Progenitor cell of endocrine pancreas (in vitro differentiated cells): Measurements from ENCODE around the gene STRADA. TPM values are rescaled to one million over a fixed set of nuclear protein-coding genes. Genes with fewer than 3 reads are reported as not detected.
A peak's percentile ranks its signal among the peaks of the same experiment; 100 is the strongest.
"Not testable (repeated sequence)": the region's sequence is repeated elsewhere in the genome, so short reads cannot be mapped to it uniquely, and the experiment has no call there.

ENCODE experiments used
- DNase-seq: peaks from one replicate; pipeline ENCODE4 v3.0.0; 2021; ENCODE audit warnings: low spot score; ENCODE audit not compliant: unreplicated experiment
- H3K27ac Mint-ChIP-seq: 2 replicates; pipeline ENCODE4 v1.8.0; 2021; ENCODE audit warnings: mild to moderate bottlenecking, moderate library complexity, mixed read lengths
- H3K27me3 Mint-ChIP-seq: 2 replicates; pipeline ENCODE4 v1.8.0; 2021; ENCODE audit warnings: mixed read lengths
- H3K36me3 Mint-ChIP-seq: 2 replicates; pipeline ENCODE4 v1.8.0; 2022; ENCODE audit warnings: mixed read lengths; ENCODE audit not compliant: insufficient read depth
- H3K4me1 Mint-ChIP-seq: 2 replicates; pipeline ENCODE4 v1.8.0; 2021; ENCODE audit warnings: low read depth, mixed read lengths
- H3K4me3 Mint-ChIP-seq: 2 replicates; pipeline ENCODE4 v1.8.0; 2021; ENCODE audit warnings: low read depth, mild to moderate bottlenecking, moderate library complexity, mixed read lengths
- H3K9me3 Mint-ChIP-seq: 2 replicates; pipeline ENCODE4 v1.8.0; 2021; ENCODE audit warnings: low read depth, mixed read lengths
- total RNA-seq: library from RNA; stranded (reverse); gene quantifications from 2 replicates; pipeline ENCODE4 v1.2.1, GENCODE V29; 2021
- TF ChIP-seq, protein P1 (sequence below): fragments of 200-600 bp; sonication (generic); IDR thresholded peaks from one replicate; pipeline ENCODE4 v1.5.0; 2021; ENCODE audit warnings: antibody characterized with exemption, mild to moderate bottlenecking; ENCODE audit not compliant: unreplicated experiment

The STRADA gene
- total RNA-seq, 1 donor from 2014 or later = 49.7 TPM

DNA sequence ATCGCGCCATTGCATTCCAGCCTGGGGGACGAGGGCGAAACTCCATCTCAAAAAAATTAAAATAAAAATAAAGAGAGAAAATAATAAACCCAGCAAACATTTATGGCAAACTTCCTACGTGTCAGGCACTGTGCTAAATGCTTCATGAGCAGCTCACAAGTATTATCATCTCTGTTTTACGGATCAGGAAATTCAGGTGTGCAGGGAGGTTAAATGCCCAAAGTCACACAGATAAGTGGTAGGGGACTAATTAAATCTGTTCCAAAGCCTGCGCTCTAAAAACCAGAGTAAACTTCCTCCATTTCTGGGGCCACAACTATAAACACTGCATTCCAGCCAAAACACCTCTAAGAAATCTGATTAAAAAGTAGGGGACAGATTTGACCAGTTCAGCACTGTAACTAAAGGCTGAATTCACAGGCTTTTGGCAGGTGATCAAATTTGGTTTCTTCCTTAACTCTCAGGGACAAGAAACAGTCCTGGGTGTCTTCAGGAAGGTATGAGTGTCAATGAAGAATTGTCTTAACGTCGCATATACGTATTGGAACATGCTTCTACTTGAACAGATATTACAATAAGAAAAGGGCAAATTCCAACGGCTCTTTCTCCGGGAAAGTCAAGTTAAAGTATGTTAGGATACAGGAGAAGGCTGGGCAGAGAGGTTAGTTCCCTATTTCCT lies 996 bp downstream of the STRADA start:
- Mint-ChIP-seq H3K4me3 (peak overlapping the region; percentile 98), H3K36me3 (no peaks in the 10 kb centered on the region), H3K27ac (peak overlapping the region; percentile 97), H3K4me1 (peaks cover 10% of the 10 kb centered on the region), H3K27me3 (no peaks in the 10 kb centered on the region), H3K9me3 (no peaks in the 10 kb centered on the region)
- no peak for DNase-seq
- TF ChIP-seq, protein P1, sequence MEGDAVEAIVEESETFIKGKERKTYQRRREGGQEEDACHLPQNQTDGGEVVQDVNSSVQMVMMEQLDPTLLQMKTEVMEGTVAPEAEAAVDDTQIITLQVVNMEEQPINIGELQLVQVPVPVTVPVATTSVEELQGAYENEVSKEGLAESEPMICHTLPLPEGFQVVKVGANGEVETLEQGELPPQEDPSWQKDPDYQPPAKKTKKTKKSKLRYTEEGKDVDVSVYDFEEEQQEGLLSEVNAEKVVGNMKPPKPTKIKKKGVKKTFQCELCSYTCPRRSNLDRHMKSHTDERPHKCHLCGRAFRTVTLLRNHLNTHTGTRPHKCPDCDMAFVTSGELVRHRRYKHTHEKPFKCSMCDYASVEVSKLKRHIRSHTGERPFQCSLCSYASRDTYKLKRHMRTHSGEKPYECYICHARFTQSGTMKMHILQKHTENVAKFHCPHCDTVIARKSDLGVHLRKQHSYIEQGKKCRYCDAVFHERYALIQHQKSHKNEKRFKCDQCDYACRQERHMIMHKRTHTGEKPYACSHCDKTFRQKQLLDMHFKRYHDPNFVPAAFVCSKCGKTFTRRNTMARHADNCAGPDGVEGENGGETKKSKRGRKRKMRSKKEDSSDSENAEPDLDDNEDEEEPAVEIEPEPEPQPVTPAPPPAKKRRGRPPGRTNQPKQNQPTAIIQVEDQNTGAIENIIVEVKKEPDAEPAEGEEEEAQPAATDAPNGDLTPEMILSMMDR = no peak

DNA sequence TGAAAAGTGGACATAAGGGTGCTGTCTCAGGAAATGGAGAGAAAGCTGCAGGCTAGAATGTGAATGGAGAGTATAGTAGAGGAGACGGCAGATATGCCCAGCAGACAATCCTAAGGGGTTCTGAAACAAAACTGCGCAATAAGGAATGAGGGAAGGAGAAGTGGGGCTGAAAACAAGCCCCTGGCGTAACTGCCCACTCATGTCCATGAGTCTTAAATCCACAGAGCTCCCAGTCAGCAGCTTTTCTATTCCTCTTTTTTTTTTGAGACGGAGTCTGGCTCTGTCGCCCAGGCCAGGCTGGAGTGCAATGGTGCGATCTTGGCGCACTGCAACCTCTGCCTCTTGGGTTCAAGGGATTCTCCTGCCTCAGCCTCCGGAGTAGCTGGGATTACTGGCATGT lies 5.9 kb downstream of the STRADA start:
- H3K36me3 Mint-ChIP-seq = peaks cover 1% of the 10 kb centered on the region
- no peaks in the 10 kb centered on the region for H3K9me3 Mint-ChIP-seq
- TF ChIP-seq, protein P1 = no peak
- no peak for DNase-seq
- H3K4me3 Mint-ChIP-seq = no peak overlapping the region
- peaks cover 6% of the 10 kb centered on the region for H3K4me1 Mint-ChIP-seq
- H3K27me3 Mint-ChIP-seq = no peaks in the 10 kb centered on the region
- H3K27ac Mint-ChIP-seq = no peak overlapping the region

DNA sequence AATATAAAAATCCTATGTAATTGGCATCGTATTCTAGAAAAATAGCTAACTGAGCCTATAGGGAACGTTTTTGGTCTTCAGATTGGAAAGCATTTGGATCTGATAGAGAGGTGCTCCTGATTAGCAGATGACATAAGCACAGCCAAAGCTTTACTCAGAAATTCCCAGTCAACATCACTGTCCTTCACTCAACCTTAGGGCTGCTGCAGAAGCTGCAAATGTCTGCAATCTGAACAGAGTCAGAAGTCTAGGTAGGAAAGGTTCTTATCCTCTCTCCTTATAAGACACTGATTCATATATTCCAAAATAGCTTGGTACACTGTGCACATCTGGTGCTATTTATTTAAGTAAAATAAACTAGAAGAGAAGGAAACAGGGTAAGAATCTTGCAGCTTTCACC lies 19.2 kb downstream of the STRADA start:
- no peak for DNase-seq
- Mint-ChIP-seq H3K4me3 (no peak overlapping the region), H3K36me3 (peaks cover 5% of the 10 kb centered on the region), H3K27me3 (no peaks in the 10 kb centered on the region), H3K9me3 (no peaks in the 10 kb centered on the region), H3K4me1 (peaks cover 2% of the 10 kb centered on the region), H3K27ac (no peak overlapping the region)
- TF ChIP-seq, protein P1 = no peak

DNA sequence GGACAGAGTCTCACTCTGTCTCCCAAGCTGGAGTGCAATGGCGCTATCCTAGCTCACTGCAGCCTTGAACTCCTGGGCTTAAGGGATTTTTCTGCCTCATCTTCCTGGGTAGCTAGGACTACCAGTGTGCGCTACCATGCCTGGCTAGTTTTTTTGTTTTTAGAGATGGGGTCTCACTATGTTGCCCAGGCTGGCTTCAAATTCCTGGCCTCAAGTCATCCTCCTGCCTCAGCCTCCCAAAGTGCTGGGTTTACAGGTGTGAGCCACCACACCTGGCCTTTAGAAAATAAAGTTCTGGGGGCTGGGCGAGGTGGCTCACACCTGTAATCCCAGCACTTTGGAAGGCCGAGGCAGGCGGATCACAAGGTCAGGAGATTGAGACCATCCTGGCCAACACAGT lies 21.4 kb downstream of the STRADA start:
- H3K4me1 Mint-ChIP-seq, H3K27ac Mint-ChIP-seq, DNase-seq, H3K27me3 Mint-ChIP-seq, H3K36me3 Mint-ChIP-seq, H3K4me3 Mint-ChIP-seq, H3K9me3 Mint-ChIP-seq: not testable (repeated sequence)

DNA sequence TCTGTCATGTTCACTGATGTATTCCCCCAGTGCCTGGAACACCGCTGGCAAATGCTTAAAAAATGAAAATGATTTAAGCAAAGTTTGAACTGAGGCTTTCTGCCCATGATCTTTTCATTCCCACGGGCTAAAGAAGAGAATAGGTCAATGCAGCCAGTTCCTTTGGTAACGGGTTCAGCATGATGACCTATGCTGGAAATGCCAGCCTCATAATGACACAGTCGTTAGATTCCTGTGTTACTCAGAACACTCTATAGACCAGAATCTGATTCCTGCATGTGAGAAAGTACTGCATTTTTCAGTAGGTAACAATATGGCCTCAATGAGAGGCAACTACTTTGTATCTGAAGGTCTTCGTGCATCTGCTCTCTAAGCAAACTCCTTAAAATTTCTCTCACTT lies 22.6 kb downstream of the STRADA start:
- Mint-ChIP-seq H3K4me1 (peaks cover 2% of the 10 kb centered on the region), H3K27ac (no peak overlapping the region), H3K9me3 (no peaks in the 10 kb centered on the region), H3K4me3 (no peak overlapping the region), H3K27me3 (no peaks in the 10 kb centered on the region), H3K36me3 (no peaks in the 10 kb centered on the region)
- DNase-seq = no peak
- TF ChIP-seq, protein P1 = no peak

DNA sequence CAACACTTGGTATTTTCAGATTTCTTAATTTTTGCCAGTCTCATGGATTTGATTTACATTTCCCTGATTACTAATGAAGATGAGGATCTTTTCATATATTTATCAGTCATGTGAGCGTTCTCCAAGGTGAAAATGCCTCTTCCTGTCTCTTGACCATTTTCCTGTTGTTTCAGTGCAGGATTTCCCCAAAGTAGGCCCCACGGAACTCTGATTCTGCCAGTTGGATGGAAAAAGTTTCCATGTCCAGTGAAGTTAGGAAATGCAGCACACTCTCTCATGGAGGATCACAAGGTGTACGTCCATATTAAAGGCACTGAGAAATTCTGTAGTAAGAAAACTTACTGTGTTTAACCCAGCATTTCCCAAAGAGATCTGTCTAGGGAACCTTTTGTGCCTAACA lies 25.2 kb downstream of the STRADA start:
- no peak overlapping the region for H3K4me3 Mint-ChIP-seq
- TF ChIP-seq, protein P1 = no peak
- no peak for DNase-seq
- H3K9me3 Mint-ChIP-seq = no peaks in the 10 kb centered on the region
- peaks cover 2% of the 10 kb centered on the region for H3K4me1 Mint-ChIP-seq
- H3K27me3 Mint-ChIP-seq = no peaks in the 10 kb centered on the region
- H3K36me3 Mint-ChIP-seq = no peaks in the 10 kb centered on the region
- H3K27ac Mint-ChIP-seq = no peak overlapping the region
